Smooth muscle cell of the brain vasculature (primary cell): ENCODE results near the gene GJB6.

Experiments
- DNase-seq: peaks from one replicate; pipeline ENCODE4 v3.0.0-alpha.2; 2012; ENCODE audit warnings: low read depth, low spot score

Gene GJB6

GRCh38 chr13:20227288-20227687, 4.8 kb downstream of the GJB6 start:
- DNase-seq = no peak

- no peak for DNase-seq
These were observed 9.6 kb downstream of the GJB6 start for GRCh38 chr13:20222553-20222952.

- DNase-seq = no peak
These were observed 10.3 kb downstream of the GJB6 start for GRCh38 chr13:20221772-20222171.

- DNase-seq = no peak
These were observed 12.5 kb downstream of the GJB6 start for GRCh38 chr13:20219577-20219976.

GRCh38 chr13:20217168-20217567, 15.0 kb downstream of the GJB6 start:
- DNase-seq = no peak

- no peak for DNase-seq
These were observed 22.2 kb downstream of the GJB6 start for GRCh38 chr13:20209948-20210347.

- DNase-seq = no peak
These were observed 25.4 kb downstream of the GJB6 start for GRCh38 chr13:20206698-20207235.

GRCh38 chr13:20206065-20206697, 25.9 kb downstream of the GJB6 start:
- no peak for DNase-seq

GRCh38 chr13:20198781-20199180, 33.3 kb downstream of the GJB6 start:
- DNase-seq = no peak

GRCh38 chr13:20197361-20197834, 34.7 kb downstream of the GJB6 start:
- DNase-seq = no peak

- no peak for DNase-seq
These were observed 36.3 kb downstream of the GJB6 start for GRCh38 chr13:20195801-20196200.

- DNase-seq = no peak
These were observed 38.0 kb downstream of the GJB6 start for GRCh38 chr13:20193907-20194631.

- DNase-seq = no peak
These were observed 38.8 kb downstream of the GJB6 start for GRCh38 chr13:20193162-20193906.

GRCh38 chr13:20192836-20193161, 39.3 kb downstream of the GJB6 start, which contains the start of gene GJB2:
Gene GJB2 (minus strand): TSS chr13:20192938. CDS start chr13:20189581, 3,357 bp downstream.
- DNase-seq = no peak

- DNase-seq = no peak
These were observed 39.8 kb downstream of the GJB6 start for GRCh38 chr13:20192158-20192835.

GRCh38 chr13:20191311-20192157, 40.6 kb downstream of the GJB6 start:
- DNase-seq = no peak

GRCh38 chr13:20190481-20191310, 41.4 kb downstream of the GJB6 start:
- no peak for DNase-seq

GRCh38 chr13:20190076-20190475, 42.0 kb downstream of the GJB6 start:
- DNase-seq = no peak

GRCh38 chr13:20188667-20189553, 43.2 kb downstream of the GJB6 start:
- DNase-seq = no peak
